ENCODE measurements around the gene OSBP2.
A peak's percentile ranks its signal among the peaks of the same experiment; 100 is the strongest.

Gene OSBP2

GRCh38 chr22:30876221-30876751, 181.6 kb downstream of the OSBP2 start:
- TF ChIP-seq OSR1 (CRISPR knock-in tag; IDR thresholded peaks at IDR 0.05): no peak
- no peak for TF ChIP-seq ZFP3 (CRISPR knock-in tag; IDR thresholded peaks at IDR 0.05)
- TF ChIP-seq GLIS3 (CRISPR knock-in tag; IDR thresholded peaks at IDR 0.05): no peak
- TF ChIP-seq ESRRG (CRISPR knock-in tag; IDR thresholded peaks at IDR 0.05): no peak
- no peak for TF ChIP-seq ZNF70 (CRISPR knock-in tag; IDR thresholded peaks at IDR 0.05)
- TF ChIP-seq ARNTL (CRISPR knock-in tag; IDR thresholded peaks at IDR 0.05; ENCODE audit: borderline replicate concordance, low read depth): no peak
- no peak for TF ChIP-seq RARB (CRISPR knock-in tag; IDR thresholded peaks at IDR 0.05)
- no peak for TF ChIP-seq TCF4 (CRISPR knock-in tag; IDR thresholded peaks at IDR 0.05; ENCODE audit: borderline replicate concordance)
- TF ChIP-seq ZNF565 (CRISPR knock-in tag; conservative IDR thresholded peaks at IDR 0.05; ENCODE audit: low read depth): no peak
- no peak for TF ChIP-seq CSDC2 (CRISPR knock-in tag; IDR thresholded peaks at IDR 0.05)
- no peak for TF ChIP-seq ZNF8 (CRISPR knock-in tag; IDR thresholded peaks at IDR 0.05)
- no peak for TF ChIP-seq ZFP30 (CRISPR knock-in tag; IDR thresholded peaks at IDR 0.05)

GRCh38 chr22:30876915-30877553, 182.4 kb downstream of the OSBP2 start:
- peak; percentile 31; the same call in 2 of the 3 replicates for ATAC-seq
- TF ChIP-seq ZNF565 (CRISPR knock-in tag; conservative IDR thresholded peaks at IDR 0.05; ENCODE audit: low read depth) (no peak), CSDC2 (CRISPR knock-in tag; IDR thresholded peaks at IDR 0.05) (no peak), ZFP30 (CRISPR knock-in tag; IDR thresholded peaks at IDR 0.05) (no peak), GLIS3 (CRISPR knock-in tag; IDR thresholded peaks at IDR 0.05) (no peak), OSR1 (CRISPR knock-in tag; IDR thresholded peaks at IDR 0.05) (no peak), ZFP3 (CRISPR knock-in tag; IDR thresholded peaks at IDR 0.05) (no peak), ISL1 (CRISPR knock-in tag; IDR thresholded peaks at IDR 0.05) (no peak), TOX (CRISPR knock-in tag; IDR thresholded peaks at IDR 0.05; ENCODE audit: borderline replicate concordance) (no peak)

More at GRCh38 chr22:30876221-30876751, 181.6 kb downstream of the OSBP2 start:
- no peak; the same call in 2 of the 3 replicates for ATAC-seq

- no peak for ATAC-seq
- TF ChIP-seq PPARA (CRISPR knock-in tag; IDR thresholded peaks at IDR 0.05; ENCODE audit: borderline replicate concordance) (no peak), ARNTL (CRISPR knock-in tag; IDR thresholded peaks at IDR 0.05; ENCODE audit: borderline replicate concordance, low read depth) (no peak), TSHZ2 (CRISPR knock-in tag; IDR thresholded peaks at IDR 0.05) (no peak), CREB5 (CRISPR knock-in tag; IDR thresholded peaks at IDR 0.05; ENCODE audit: low read depth) (no peak), PATZ1 (CRISPR knock-in tag; IDR thresholded peaks at IDR 0.05; ENCODE audit: borderline replicate concordance) (no peak)
Observed at GRCh38 chr22:30877662-30878515, 183.2 kb downstream of the OSBP2 start.

GRCh38 chr22:30878516-30879414, 184.1 kb downstream of the OSBP2 start:
- peak; percentile 15; the same call in 2 of the 3 replicates for ATAC-seq

More at GRCh38 chr22:30878516-30879414, 184.1 kb downstream of the OSBP2 start:
- TF ChIP-seq ESRRG (CRISPR knock-in tag; IDR thresholded peaks at IDR 0.05) (no peak), CSRNP3 (CRISPR knock-in tag; IDR thresholded peaks at IDR 0.05) (no peak), BACH2 (CRISPR knock-in tag; IDR thresholded peaks at IDR 0.05; ENCODE audit: borderline replicate concordance) (no peak)

Measured in SK-N-SH treated with all-trans-retinoic acid at 6 μM for 48 hours (cell line).